GM19397 (cell line): ENCODE results near the gene SMIM13.
"Not testable (repeated sequence)": the region's sequence is repeated elsewhere in the genome, so short reads cannot be mapped to it uniquely, and the experiment has no call there.

ENCODE experiments used
- ATAC-seq: cut with Tn5 transposase; IDR thresholded peaks from one replicate; pipeline ENCODE4 v1.9.1; 2021; ENCODE audit warnings: mild to moderate bottlenecking, moderate library complexity; ENCODE audit not compliant: unreplicated experiment

The SMIM13 gene

DNA sequence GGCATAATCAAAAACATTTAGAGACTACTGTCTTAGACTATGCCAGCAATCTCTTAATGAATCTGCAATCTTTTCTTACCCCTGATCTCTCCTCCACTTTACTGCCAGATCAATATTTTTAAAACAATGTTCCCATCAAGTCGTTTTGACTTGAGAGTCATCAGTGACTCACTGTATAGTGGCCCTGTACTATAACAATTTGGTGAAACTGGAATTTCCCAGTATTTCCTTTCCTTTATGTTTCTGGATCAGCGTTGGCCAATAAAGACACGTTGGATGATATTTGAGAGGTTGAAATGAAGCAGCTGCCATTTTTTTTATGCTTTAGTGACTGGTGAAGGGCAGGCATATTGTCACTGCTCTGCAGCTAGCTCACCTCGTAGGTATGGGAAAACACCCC, 10.1 kb upstream of the SMIM13 start:
- ATAC-seq = no peak

DNA sequence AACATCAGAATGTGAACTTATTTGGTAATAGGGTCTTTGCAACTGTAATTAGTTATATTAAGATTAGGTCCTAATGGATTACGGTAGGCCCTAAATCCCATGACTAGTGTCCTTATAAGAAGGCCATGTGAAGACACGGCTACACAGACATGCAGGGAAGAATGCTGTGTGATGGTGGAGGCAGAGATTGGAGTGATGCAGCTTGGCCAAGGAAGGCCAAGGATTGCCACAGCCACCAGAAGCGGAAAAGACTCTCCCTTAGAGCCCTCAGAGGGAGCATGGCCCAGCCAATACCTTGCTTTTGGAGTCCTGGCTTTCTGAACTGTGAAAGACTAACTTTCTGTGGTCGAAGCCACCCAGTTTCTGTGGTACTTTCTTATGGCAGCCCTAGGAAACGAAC, 9.7 kb upstream of the SMIM13 start:
- ATAC-seq = no peak

GRCh38 chr6:11085758-11086435, 7.7 kb upstream of the SMIM13 start:
- ATAC-seq = no peak

- not testable (repeated sequence) for ATAC-seq
Measured at GRCh38 chr6:11087141-11087812, 6.4 kb upstream of the SMIM13 start.

- ATAC-seq = no peak
Measured at GRCh38 chr6:11089695-11090094, 3.9 kb upstream of the SMIM13 start.

DNA sequence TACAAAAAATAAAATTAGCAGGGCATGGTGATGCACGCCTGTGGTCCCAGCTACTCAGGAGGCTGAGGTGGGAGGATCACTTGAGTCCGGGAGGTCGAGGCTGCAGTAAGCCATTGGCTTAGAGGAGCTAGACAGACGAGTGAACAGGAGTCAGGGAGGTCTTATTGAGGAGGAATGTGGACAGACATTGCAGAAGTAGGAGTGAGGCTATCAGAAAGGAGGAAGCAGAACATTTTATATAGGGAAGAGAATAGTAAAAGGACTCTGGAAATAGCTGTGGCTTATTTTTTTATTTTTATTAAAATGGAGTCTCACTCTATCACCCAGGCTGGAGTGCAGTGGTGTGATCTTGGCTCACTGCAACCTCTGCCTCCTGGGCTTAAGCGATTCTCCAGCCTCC, 2.5 kb upstream of the SMIM13 start:
- ATAC-seq = not testable (repeated sequence)

GRCh38 chr6:11092668-11093375, 812 bp upstream of the SMIM13 start:
- ATAC-seq = peak; percentile 23

GRCh38 chr6:11093376-11093625, 333 bp upstream of the SMIM13 start:
- ATAC-seq = peak; percentile 21

GRCh38 chr6:11094411-11094851, 797 bp downstream of the SMIM13 start:
- ATAC-seq = peak; percentile 33

DNA sequence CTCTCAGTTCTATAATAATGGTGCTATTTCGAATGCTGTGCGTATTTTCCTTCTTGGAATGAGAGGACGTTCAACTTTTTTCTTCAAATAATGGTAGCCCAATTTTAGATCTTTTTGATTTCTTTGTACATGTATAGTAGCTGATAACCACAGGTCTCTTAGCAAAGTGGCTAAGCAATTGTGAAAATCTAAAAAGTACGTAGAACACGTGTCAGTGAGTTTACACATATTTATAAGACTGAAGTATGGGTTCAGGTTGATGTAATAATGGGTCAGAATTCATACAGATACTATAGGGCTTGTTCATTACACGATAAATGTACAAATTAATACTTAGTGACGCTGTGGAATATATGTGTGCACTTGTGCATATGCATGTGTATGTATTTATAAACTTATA, 1.3 kb downstream of the SMIM13 start:
- ATAC-seq = no peak

GRCh38 chr6:11096109-11096508, 2.5 kb downstream of the SMIM13 start:
- ATAC-seq = no peak

GRCh38 chr6:11097476-11097875, 3.8 kb downstream of the SMIM13 start:
- no peak for ATAC-seq

DNA sequence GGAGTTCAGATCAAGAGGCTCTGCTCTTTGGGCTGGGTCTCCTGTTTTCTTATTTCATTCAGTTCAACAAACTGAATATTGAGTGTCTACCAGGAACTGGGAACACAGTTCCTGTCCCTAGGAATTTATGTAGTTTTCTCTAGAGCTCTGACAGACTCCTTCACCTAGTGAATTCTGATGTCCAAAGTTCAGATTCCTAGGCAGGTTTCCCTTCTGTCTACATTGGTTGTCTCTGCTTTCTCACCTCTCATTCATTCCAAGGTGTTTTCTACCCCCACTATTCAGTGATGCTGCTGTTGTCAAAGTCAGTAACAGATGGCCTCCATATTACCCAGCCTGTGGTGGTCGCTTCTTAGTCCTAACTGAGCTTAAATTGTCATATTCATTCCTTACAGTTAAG, 4.4 kb downstream of the SMIM13 start:
- ATAC-seq = no peak

- ATAC-seq = no peak
Measured at GRCh38 chr6:11101417-11101816, 7.8 kb downstream of the SMIM13 start.

- no peak for ATAC-seq
Measured at GRCh38 chr6:11103065-11103464, 9.4 kb downstream of the SMIM13 start.

GRCh38 chr6:11108726-11109125, 15.1 kb downstream of the SMIM13 start:
- no peak for ATAC-seq

DNA sequence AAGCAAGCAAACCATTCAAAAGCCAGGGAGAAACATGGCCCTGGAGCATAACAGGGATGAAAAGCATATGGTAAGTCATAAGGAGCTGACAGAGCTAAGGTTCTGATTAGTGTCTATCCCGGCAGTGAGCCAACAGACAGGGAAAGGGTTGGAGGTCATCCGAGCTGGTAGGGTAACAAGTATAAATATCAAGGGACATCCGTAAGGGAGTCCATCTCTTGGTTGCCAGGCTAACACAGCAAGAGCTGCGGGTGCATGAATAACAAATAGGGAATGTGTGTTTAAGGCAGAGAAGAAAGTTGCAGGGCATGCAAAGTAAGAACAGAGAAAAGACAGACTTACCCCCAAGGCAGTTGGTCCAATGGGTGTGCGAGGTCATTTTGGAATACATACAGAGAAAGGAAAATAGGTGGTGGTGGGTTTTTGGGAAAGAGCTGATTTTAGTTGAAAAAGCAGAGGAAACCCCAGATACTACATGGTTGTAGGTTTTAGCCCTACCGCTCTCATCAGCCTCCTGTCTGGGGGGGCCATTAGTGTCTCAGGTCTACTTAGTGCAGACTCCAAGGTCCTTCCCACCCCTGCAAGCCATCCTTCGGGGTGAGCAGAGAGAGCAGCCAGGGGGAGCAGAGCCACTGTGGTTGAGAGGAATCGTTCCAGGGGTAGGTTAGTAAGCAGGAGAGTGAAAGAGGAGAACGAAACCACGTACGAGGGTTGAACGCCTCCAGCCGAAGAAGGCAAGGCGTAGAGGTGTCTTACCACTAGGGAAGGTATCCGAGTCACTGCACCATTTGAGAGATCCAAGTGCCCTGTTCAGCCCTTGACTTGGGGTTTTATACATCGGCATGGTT, 17.5 kb downstream of the SMIM13 start, which contains the start of gene ERVFRD-1:
TSS of gene ERVFRD-1 (minus strand) at position 805 of the 848 bp plus-strand sequence. CDS start 6,415 bp downstream, outside the sequence.
- no peak for ATAC-seq

- ATAC-seq = no peak
Measured at GRCh38 chr6:11111769-11112437, 18.3 kb downstream of the SMIM13 start.

GRCh38 chr6:11113038-11113437, 19.4 kb downstream of the SMIM13 start:
- ATAC-seq = no peak

- ATAC-seq = not testable (repeated sequence)
Measured at GRCh38 chr6:11115808-11116536, 22.3 kb downstream of the SMIM13 start.
